ENCODE results near the gene BRAF.
"Not testable (repeated sequence)": the region's sequence is repeated elsewhere in the genome, so short reads cannot be mapped to it uniquely, and the experiment has no call there.

BRAF gene

DNA sequence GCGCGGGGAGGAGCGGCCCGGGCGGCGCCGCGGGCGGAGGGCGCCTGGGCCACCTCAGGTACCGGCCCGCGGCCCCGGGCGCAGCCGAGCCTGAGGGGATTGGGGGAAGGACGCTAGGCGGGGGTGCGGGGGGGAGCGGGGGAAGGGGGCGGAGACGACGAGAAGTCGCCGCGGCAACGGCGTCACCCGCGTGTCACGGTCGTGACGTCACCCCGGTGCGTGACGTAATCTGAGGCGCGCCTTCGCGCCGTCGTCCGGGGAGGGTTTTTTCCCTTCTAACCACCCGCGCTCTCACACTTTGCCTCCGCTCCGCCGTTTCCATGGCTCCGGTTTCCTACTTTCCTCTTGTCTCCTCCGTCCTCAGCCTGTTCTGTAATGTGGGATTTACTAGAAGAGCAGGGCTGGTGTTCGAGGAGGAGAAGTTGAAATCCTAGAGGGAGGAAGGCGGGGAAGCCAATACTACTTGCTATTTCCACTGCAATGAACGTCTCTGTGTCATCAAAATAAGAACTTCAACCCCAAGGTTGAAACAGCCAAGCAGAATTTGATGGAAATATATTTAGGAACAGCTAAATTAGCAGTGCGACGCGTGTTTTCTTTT lies at the start of gene BRAF:
BRAF (minus strand) TSS at position 109 of the 601 bp plus-strand sequence. CDS start 226 bp downstream, outside the sequence.
- peak; percentile 90 for DNase-seq (ENCODE audit: low spot score)
- no peak for TF ChIP-seq CTCF (IDR thresholded peaks at IDR 0.05; ENCODE audit: extremely low read depth, insufficient read depth, missing control alignments)
- in situ Hi-C loops (cut with MboI; ENCODE audit: low pct_unique_long_range_greater_than_20kb, low sequenced_read_pairs, unreplicated experiment), result no loop called here

DNA sequence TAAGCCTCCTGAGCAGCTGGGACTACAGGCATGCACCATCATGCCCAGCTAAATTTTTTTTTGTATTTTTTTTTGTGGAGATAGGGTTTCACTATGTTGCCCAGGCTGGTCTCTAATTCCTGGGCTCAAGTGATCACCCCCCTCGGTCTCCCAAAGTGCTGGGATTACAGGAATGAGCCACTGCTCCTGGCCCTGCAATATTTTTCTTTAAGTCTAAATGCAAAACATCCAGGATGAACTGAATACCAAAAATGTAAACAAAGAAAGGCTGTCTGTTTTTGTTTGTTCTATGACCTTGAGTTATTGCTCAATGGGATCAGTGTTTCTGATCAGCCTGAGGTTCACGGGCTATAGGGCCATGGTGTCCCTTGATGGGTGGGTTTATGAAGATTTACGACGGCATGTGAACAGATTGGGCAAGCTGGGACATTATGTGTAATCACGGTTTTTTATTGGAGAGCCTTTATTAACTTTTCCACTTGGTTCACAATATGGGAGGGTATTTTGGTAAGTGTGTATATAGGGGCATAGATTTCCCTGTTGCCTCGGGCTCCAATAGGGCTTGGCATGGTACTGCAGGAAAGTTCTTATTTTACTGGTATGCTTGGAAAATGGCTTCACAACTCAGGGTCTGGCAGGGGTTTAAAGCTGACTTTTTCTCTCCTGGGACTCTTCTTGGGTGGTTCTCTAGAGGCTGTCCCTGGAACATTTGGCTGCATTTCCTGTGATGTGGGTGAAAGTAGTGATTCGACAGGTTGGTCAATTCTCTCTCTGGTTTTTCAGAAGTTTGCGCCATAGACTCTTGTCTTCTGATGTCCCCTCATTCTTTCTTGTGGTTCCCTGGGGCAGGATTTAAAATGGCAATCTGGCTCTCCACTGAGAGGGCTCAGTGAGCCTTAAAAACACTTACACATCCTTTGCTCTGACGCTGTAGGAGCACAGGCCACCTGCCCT lies 48.4 kb upstream of the BRAF start:
- no peak for DNase-seq (ENCODE audit: low spot score)
- no peak for TF ChIP-seq CTCF (IDR thresholded peaks at IDR 0.05; ENCODE audit: extremely low read depth, insufficient read depth, missing control alignments)
- in situ Hi-C loops (cut with MboI; ENCODE audit: low pct_unique_long_range_greater_than_20kb, low sequenced_read_pairs, unreplicated experiment), result no loop called here

DNA sequence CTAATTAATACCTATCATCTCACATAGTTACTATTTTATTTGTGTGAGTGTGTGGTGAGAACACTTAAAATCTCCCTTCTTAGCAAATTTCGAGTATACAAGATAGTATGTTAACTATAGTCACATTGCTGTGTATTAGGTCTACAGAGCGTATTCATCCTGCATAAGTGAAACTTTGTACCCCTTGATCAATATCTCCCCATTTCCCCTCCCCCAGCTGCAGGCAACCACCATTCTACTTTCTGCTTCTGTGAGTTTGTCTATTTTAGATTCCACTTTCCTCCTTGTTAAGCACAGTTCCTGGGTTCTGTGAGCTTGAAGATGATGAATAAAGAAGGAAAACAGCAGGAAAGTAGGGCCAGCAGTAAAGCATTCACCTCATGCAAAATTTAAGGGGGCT lies 47.6 kb upstream of the BRAF start:
- DNase-seq (ENCODE audit: low spot score), result no peak
- in situ Hi-C loops (cut with MboI; ENCODE audit: low pct_unique_long_range_greater_than_20kb, low sequenced_read_pairs, unreplicated experiment), result no loop called here
- TF ChIP-seq CTCF (IDR thresholded peaks at IDR 0.05; ENCODE audit: extremely low read depth, insufficient read depth, missing control alignments), result no peak

DNA sequence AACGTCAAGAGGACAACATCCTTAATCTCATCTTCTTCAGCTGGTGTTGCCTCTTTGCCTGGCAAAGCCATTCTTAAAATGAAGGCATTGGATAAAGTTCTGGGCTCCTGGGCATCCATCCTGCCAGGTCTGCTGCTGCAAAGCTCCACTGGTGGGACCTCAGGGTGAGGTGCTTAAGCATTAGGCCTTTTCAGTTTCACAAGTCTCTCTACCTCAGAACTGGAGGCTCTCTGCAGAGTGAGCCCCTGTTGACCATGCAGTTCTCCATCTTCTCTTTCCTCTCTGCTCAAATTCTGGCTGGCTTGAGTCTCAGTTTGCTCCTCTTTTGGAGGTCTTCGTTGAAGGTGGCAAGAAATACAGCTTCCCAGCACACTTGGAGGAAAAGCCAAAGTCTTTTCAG lies 42.7 kb upstream of the BRAF start:
- no peak for DNase-seq (ENCODE audit: low spot score)
- no peak for TF ChIP-seq CTCF (IDR thresholded peaks at IDR 0.05; ENCODE audit: extremely low read depth, insufficient read depth, missing control alignments)
- in situ Hi-C loops (cut with MboI; ENCODE audit: low pct_unique_long_range_greater_than_20kb, low sequenced_read_pairs, unreplicated experiment), result no loop called here

GRCh38 chr7:140966561-140967233 lies 42.0 kb upstream of the BRAF start:
- in situ Hi-C loops (cut with MboI; ENCODE audit: low pct_unique_long_range_greater_than_20kb, low sequenced_read_pairs, unreplicated experiment), result no loop called here
- TF ChIP-seq CTCF (IDR thresholded peaks at IDR 0.05; ENCODE audit: extremely low read depth, insufficient read depth, missing control alignments), result no peak
- no peak for DNase-seq (ENCODE audit: low spot score)

- in situ Hi-C loops (cut with MboI; ENCODE audit: low pct_unique_long_range_greater_than_20kb, low sequenced_read_pairs, unreplicated experiment), result no loop called here
- TF ChIP-seq CTCF (IDR thresholded peaks at IDR 0.05; ENCODE audit: extremely low read depth, insufficient read depth, missing control alignments), result no peak
- DNase-seq (ENCODE audit: low spot score), result no peak
These were observed 36.4 kb upstream of the BRAF start for GRCh38 chr7:140961117-140961516.

DNA sequence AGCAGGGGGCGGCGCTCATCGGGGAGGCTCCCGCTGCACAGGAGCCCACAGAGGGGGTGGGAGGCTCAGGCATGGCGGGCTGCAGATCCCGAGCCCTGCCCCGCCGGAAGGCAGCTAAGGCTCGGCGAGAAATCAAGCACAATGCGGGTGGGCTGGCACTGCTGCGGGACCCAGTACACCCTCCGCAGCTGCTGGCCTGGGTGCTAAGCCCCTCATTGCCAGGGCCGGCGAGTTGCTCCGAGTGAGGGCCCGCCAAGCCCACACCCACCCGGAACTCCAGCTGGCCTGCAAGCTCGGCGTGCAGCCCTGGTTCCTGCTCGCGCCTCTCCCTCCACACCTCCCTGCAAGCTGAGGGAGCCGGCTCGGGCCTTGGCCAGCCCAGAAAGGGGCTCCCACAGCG lies 32.3 kb upstream of the BRAF start:
- DNase-seq (ENCODE audit: low spot score); in situ Hi-C loops (cut with MboI; ENCODE audit: low pct_unique_long_range_greater_than_20kb, low sequenced_read_pairs, unreplicated experiment): not testable (repeated sequence)

Data from GM13977 (cell line).